Measurements from ENCODE around the gene ZNF99. TPM values are rescaled to one million over a fixed set of nuclear protein-coding genes. Genes with fewer than 3 reads are reported as not detected.
"Not testable (repeated sequence)": the region's sequence is repeated elsewhere in the genome, so short reads cannot be mapped to it uniquely, and the experiment has no call there.

ZNF99 gene
- total RNA-seq, 2 donors from 2014 or later = not detected

DNA sequence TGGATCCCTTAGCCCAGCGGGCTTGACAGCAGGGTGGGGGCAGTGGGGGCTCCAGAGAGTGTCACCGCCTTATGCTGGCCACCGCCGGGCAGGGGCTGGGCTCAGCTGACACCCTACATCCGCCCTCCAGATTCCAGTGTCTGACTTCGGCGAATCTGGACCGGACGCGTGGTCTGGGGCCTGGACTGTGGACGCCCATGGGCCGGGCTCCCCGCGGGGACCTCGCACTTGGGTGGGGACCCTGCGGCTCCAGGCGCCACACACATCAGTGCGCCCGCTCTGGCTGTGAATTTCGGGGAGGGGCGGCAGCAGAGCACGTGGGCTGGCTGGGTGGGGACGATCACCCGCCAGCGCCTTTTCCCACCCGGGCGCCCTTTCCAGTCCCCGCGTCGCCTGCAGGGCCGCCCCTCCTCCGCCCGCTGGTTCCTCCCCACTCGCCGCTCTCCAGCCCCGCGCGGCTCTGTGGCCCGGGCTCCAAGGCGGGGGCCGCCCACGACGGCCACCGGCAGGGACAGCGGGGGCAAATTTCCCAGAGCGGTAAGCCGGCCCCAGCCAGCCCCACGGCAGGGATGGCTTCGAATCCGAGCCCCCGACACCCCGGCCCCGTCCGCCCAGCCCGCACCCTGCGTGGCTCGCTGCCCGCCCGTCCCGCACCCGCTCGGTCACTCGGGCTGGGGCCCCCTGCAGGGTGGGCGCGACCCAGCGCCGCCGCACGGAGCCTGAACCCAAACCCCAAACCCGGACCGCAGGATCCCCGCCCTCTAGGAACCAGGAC is 23.3 kb upstream of the ZNF99 start:
- no peaks in the 10 kb centered on the region for H3K27me3 ChIP-seq
- H3K4me1 ChIP-seq = no peaks in the 10 kb centered on the region
- no peaks in the 10 kb centered on the region for H3K9me3 ChIP-seq
- H3K4me3 ChIP-seq = no peak overlapping the region
- intact Hi-C loops (cut with DNase I) = no loop called here
- WGBS, 2 donors = 3 to 9% methylated on average over 4 to 52 of the region's 72 CpGs
- ATAC-seq = no peak
- TF ChIP-seq CTCF (IDR thresholded peaks at IDR 0.05) = no peak
- no peak overlapping the region for H3K27ac ChIP-seq
- no peaks in the 10 kb centered on the region for H3K36me3 ChIP-seq (replicated peaks in 1 of 2; ENCODE audit: insufficient read depth in 1 of 2, low read depth in 2 of 2)
- DNase-seq = no peak

GRCh38 chr19:22806418-22806817 is 22.5 kb upstream of the ZNF99 start:
- DNase-seq = no peak
- H3K4me1 ChIP-seq = no peaks in the 10 kb centered on the region
- no peaks in the 10 kb centered on the region for H3K9me3 ChIP-seq
- no peak for TF ChIP-seq CTCF (IDR thresholded peaks at IDR 0.05)
- no peak for TF ChIP-seq POLR2A (IDR thresholded peaks at IDR 0.05)
- no peaks in the 10 kb centered on the region for H3K27me3 ChIP-seq
- intact Hi-C loops (cut with DNase I) = no loop called here
- no peak overlapping the region for H3K27ac ChIP-seq
- no peak overlapping the region for H3K4me3 ChIP-seq
- H3K36me3 ChIP-seq (replicated peaks in 1 of 2; ENCODE audit: insufficient read depth in 1 of 2, low read depth in 2 of 2) = no peaks in the 10 kb centered on the region
- WGBS, 2 donors = 9 to 20% methylated on average over 10 to 11 of the region's 11 CpGs
- no peak for ATAC-seq

GRCh38 chr19:22797040-22797439 is 13.1 kb upstream of the ZNF99 start:
- no peaks in the 10 kb centered on the region for H3K9me3 ChIP-seq
- H3K4me3 ChIP-seq = no peak overlapping the region
- H3K36me3 ChIP-seq (replicated peaks in 1 of 2; ENCODE audit: insufficient read depth in 1 of 2, low read depth in 2 of 2) = no peaks in the 10 kb centered on the region
- DNase-seq = no peak
- no peak for ATAC-seq
- no peak for TF ChIP-seq POLR2A (IDR thresholded peaks at IDR 0.05)
- no peak for TF ChIP-seq CTCF (IDR thresholded peaks at IDR 0.05)
- WGBS, 2 donors = 32 to 33% methylated on average over 5 of the region's 5 CpGs
- no peak overlapping the region for H3K27ac ChIP-seq
- intact Hi-C loops (cut with DNase I) = no loop called here
- no peaks in the 10 kb centered on the region for H3K4me1 ChIP-seq
- no peaks in the 10 kb centered on the region for H3K27me3 ChIP-seq

DNA sequence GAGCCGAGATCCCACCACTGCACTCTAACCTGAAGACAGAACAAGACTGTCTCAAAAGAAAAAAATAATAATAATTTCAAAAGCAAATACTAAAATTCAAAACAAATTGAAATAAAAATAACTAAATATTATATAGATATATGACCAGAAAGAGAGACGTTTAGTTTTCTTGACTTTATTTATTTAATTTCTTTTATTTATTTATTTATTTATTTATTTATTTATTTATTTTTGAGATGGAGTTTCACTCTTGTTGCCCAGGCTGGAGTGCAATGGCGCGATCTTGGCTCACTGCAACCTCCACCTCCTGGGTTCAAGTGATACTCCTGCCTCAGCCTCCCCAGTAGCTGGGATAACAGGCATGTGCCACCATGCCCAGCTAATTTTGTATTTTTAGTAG is 8.9 kb upstream of the ZNF99 start:
- H3K36me3 ChIP-seq (replicated peaks in 1 of 2; ENCODE audit: insufficient read depth in 1 of 2, low read depth in 2 of 2); ATAC-seq; intact Hi-C loops (cut with DNase I); H3K4me3 ChIP-seq; H3K27me3 ChIP-seq; DNase-seq; H3K4me1 ChIP-seq; H3K9me3 ChIP-seq; H3K27ac ChIP-seq: not testable (repeated sequence)
- 79 to 85% methylated on average over 4 of the region's 4 CpGs for WGBS, 2 donors

GRCh38 chr19:22735911-22736645 is 47.9 kb downstream of the ZNF99 start:
- no peak overlapping the region for H3K27ac ChIP-seq
- ATAC-seq = no peak
- no peaks in the 10 kb centered on the region for H3K27me3 ChIP-seq
- H3K4me3 ChIP-seq = no peak overlapping the region
- no peak for DNase-seq
- no peak for TF ChIP-seq CTCF (IDR thresholded peaks at IDR 0.05)
- TF ChIP-seq POLR2A (IDR thresholded peaks at IDR 0.05) = no peak
- no peaks in the 10 kb centered on the region for H3K4me1 ChIP-seq
- intact Hi-C loops (cut with DNase I) = no loop called here
- WGBS, 2 donors = 58 to 71% methylated on average over 4 of the region's 4 CpGs
- peaks cover 0 to 7% (median 0%) of the 10 kb centered on the region in 3 donors for H3K9me3 ChIP-seq
- no peaks in the 10 kb centered on the region for H3K36me3 ChIP-seq (replicated peaks in 1 of 2; ENCODE audit: insufficient read depth in 1 of 2, low read depth in 2 of 2)
